ENCODE measurements around the gene SLC22A13. TPM values are rescaled to one million over a fixed set of nuclear protein-coding genes. Genes with fewer than 3 reads are reported as not detected.

SLC22A13 gene
- total and polyA plus RNA-seq, 2 experiments from 2014 or later, result 0.13 to 0.66 TPM

- no peak for TF ChIP-seq ETS1 (IDR thresholded peaks at IDR 0.05)
Observed at GRCh38 chr3:38226273-38226672, 39.3 kb upstream of the SLC22A13 start (continued).

- H3K4me1 ChIP-seq (ENCODE audit: insufficient read depth), result no peaks in the 10 kb centered on the region
- H3K36me3 ChIP-seq (ENCODE audit: insufficient read depth), result no peaks in the 10 kb centered on the region; the same call in 1 of the 2 replicates
- H3K9me2 ChIP-seq (ENCODE audit: insufficient read depth), result no peaks in the 10 kb centered on the region
- Mint-ChIP-seq H3K4me3 (no peak overlapping the region), H3K4me1 (no peaks in the 10 kb centered on the region), H3K36me3 (ENCODE audit: low read depth) (peaks cover 15% of the 10 kb centered on the region; the same call in 2 of the 3 replicates), H3K27ac (no peak overlapping the region), H3K27me3 (ENCODE audit: insufficient read depth, low read depth, poor library complexity) (no peaks in the 10 kb centered on the region), H3K9me3 (no peaks in the 10 kb centered on the region)
- H2AFZ ChIP-seq, result no peak overlapping the region
- no peak overlapping the region for H3K27ac ChIP-seq (ENCODE audit: low read depth)
- H3K4me3 ChIP-seq, result no peak overlapping the region
- no peaks in the 10 kb centered on the region for H3K79me2 ChIP-seq (replicated peaks; ENCODE audit: insufficient read depth)
- ATAC-seq (no peak), DNase-seq (ENCODE audit: low spot score) (no peak)
- H3K27me3 ChIP-seq (ENCODE audit: insufficient read depth), result no peaks in the 10 kb centered on the region
- 0 out of 2 replicates have a peak, but pooled peaks cover 5% of the 10 kb centered on the region for H4K20me1 ChIP-seq (replicated peaks; ENCODE audit: insufficient read depth)
- no peaks in the 10 kb centered on the region for H3F3A ChIP-seq (replicated peaks; ENCODE audit: low read depth)
- H3K4me2 ChIP-seq, result no peak overlapping the region
- TF ChIP-seq NANOG (IDR thresholded peaks at IDR 0.05; ENCODE audit: borderline replicate concordance) (no peak), POLR2AphosphoS5 (IDR thresholded peaks at IDR 0.05; ENCODE audit: low read depth) (no peak), EZH2 (IDR thresholded peaks at IDR 0.05; ENCODE audit: low read depth, unreplicated experiment) (no peak), STAT1 (IDR thresholded peaks at IDR 0.05; ENCODE audit: unreplicated experiment) (no peak), ETS1 (IDR thresholded peaks at IDR 0.05) (no peak), ZNF114 (CRISPR knock-in tag; IDR thresholded peaks at IDR 0.05) (no peak), EZH2phosphoT487 (IDR thresholded peaks at IDR 0.05; ENCODE audit: unreplicated experiment) (no peak), ZNF331 (CRISPR knock-in tag; IDR thresholded peaks at IDR 0.05; ENCODE audit: low read depth) (no peak), JUNB (IDR thresholded peaks at IDR 0.05; ENCODE audit: unreplicated experiment) (no peak), ZNF462 (CRISPR knock-in tag; IDR thresholded peaks at IDR 0.05) (no peak), CREB1 (CRISPR knock-in tag; IDR thresholded peaks at IDR 0.05; ENCODE audit: low read depth) (no peak), REST (IDR thresholded peaks at IDR 0.05; ENCODE audit: unreplicated experiment) (no peak)
Observed at GRCh38 chr3:38227989-38228388, 37.6 kb upstream of the SLC22A13 start.
